H1 (cell line): ENCODE measurements around the gene SLC5A4. TPM values are rescaled to one million over a fixed set of nuclear protein-coding genes. Genes with fewer than 3 reads are reported as not detected.

Experiments used
- CTCF ChIA-PET: fragments of 300-600 bp; sonication (Branson Sonifier 250); formaldehyde crosslinking; loops from one replicate; lab custom pipeline; 2021; ENCODE audit not compliant: partially characterized antibody; lab: Charles Lee
- POLR2A ChIA-PET: fragments of 300-600 bp; sonication (Branson Sonifier 250); formaldehyde crosslinking; loops from one replicate; lab custom pipeline; 2021; ENCODE audit warnings: inconsistent platforms; ENCODE audit not compliant: partially characterized antibody; lab: Charles Lee
- DNase-seq, 2 experiments: peaks; one replicate each; pipeline versions ENCODE4 v3.0.0 to v3.0.0-alpha.2; 2010 to 2022; ENCODE audit warnings: low spot score in 2 of 2, low read depth in 1 of 2, mixed read lengths in 1 of 2
- FAIRE-seq: peaks from 2 replicates; lab custom pipeline; 2011; peaks lifted over from hg19 to GRCh38; lab: Jason Lieb, UNC
- H2AFZ ChIP-seq: 2 replicates; pipeline ENCODE4 v1.8.1; 2012; ENCODE audit warnings: low read length, inconsistent platforms
- H2AK5ac ChIP-seq: 2 replicates; pipeline ENCODE4 v1.6.1; 2013; ENCODE audit warnings: low read depth, low read length
- H2BK120ac ChIP-seq: replicated peaks from 2 replicates; pipeline ENCODE3; 2013; ENCODE audit warnings: low read depth, low read length, inconsistent platforms
- H2BK12ac ChIP-seq: 2 replicates; pipeline ENCODE4 v1.6.1; 2013; ENCODE audit warnings: low read depth, low read length
- H2BK15ac ChIP-seq: 2 replicates; pipeline ENCODE4 v1.6.1; 2013; ENCODE audit warnings: low read length
- H2BK20ac ChIP-seq: 2 replicates; pipeline ENCODE4 v1.6.1; 2013; ENCODE audit warnings: low read length
- H2BK5ac ChIP-seq: 2 replicates; pipeline ENCODE4 v1.6.1; 2013; ENCODE audit warnings: low read depth, low read length
- H3K14ac ChIP-seq: 2 replicates; pipeline ENCODE4 v1.6.1; 2013; ENCODE audit warnings: inconsistent platforms; ENCODE audit not compliant: insufficient read length
- H3K18ac ChIP-seq: 2 replicates; pipeline ENCODE4 v1.6.1; 2013; ENCODE audit warnings: low read length; ENCODE audit errors: extremely low read depth
- H3K23ac ChIP-seq: 2 replicates; pipeline ENCODE4 v1.6.1; 2013; ENCODE audit warnings: inconsistent platforms; ENCODE audit not compliant: insufficient read length
- H3K23me2 ChIP-seq: 2 replicates; pipeline ENCODE4 v1.6.1; 2013; ENCODE audit warnings: low read depth, low read length
- H3K27ac ChIP-seq: 2 replicates; pipeline ENCODE4 v1.6.1; 2011; ENCODE audit warnings: low read depth, low read length, inconsistent platforms
- H3K27me3 ChIP-seq, 4 experiments: replicated peaks in 1 of 4; 1 replicate in 1 of 4; 2 replicates in 3 of 4; pipeline versions ENCODE4 v1.6.1 to v1.8.1; 2011 to 2013; ENCODE audit warnings: low read length in 3 of 4, mild to moderate bottlenecking in 3 of 4, inconsistent platforms in 2 of 4, mixed read lengths in 2 of 4, moderate library complexity in 1 of 4; ENCODE audit not compliant: control insufficient read depth in 3 of 4, insufficient read depth in 3 of 4; ENCODE audit errors: extremely low read depth in 1 of 4
- H3K36me3 ChIP-seq, 4 experiments: 2 replicates each; pipeline versions ENCODE4 v1.6.1 to v1.8.1; 2011 to 2013; ENCODE audit warnings: mild to moderate bottlenecking in 4 of 4, low read length in 3 of 4, moderate library complexity in 2 of 4, control low read depth in 1 of 4, inconsistent platforms in 1 of 4; ENCODE audit not compliant: insufficient read depth in 4 of 4, control insufficient read depth in 2 of 4
- H3K4ac ChIP-seq: replicated peaks from 2 replicates; pipeline ENCODE3; 2013; ENCODE audit warnings: low read length, low read depth, mixed read lengths, inconsistent platforms; ENCODE audit not compliant: insufficient read length
- H3K4me1 ChIP-seq, 4 experiments: replicated peaks in 1 of 4; 1 replicate in 1 of 4; 2 replicates in 3 of 4; pipeline versions ENCODE4 v1.6.1 to v1.8.1; 2011 to 2013; ENCODE audit warnings: low read length in 3 of 4, inconsistent platforms in 2 of 4, mixed read lengths in 1 of 4; ENCODE audit not compliant: insufficient read depth in 4 of 4, control insufficient read depth in 3 of 4
- H3K4me2 ChIP-seq, 2 experiments: 2 replicates each; pipeline versions ENCODE4 v1.6.1 to v1.8.1; 2011 to 2013; ENCODE audit warnings: low read depth in 2 of 2, low read length in 2 of 2, control low read depth in 1 of 2, inconsistent platforms in 1 of 2, mild to moderate bottlenecking in 1 of 2; ENCODE audit not compliant: insufficient read depth in 1 of 2
- H3K4me3 ChIP-seq, 4 experiments: fragments of 200-600, 300-600 bp in 1 of 4; sonication (generic), shearing (Covaris generic), sonication (Bioruptor Twin) in 1 of 4; 2 replicates each; pipeline versions ENCODE4 v1.5.1 to v1.8.1; 2011 to 2016; ENCODE audit warnings: low read length in 4 of 4, low read depth in 3 of 4, control low read depth in 2 of 4, inconsistent platforms in 2 of 4, mild to moderate bottlenecking in 2 of 4, mixed read lengths in 1 of 4, moderate library complexity in 1 of 4; ENCODE audit not compliant: insufficient read depth in 2 of 4; ENCODE audit errors: extremely low read depth in 1 of 4
- H3K56ac ChIP-seq: replicated peaks from 2 replicates; pipeline ENCODE3; 2013; ENCODE audit warnings: low read depth, mild to moderate bottlenecking, mixed read lengths, low read length, inconsistent platforms; ENCODE audit not compliant: insufficient read length
- H3K79me1 ChIP-seq: 2 replicates; pipeline ENCODE4 v1.6.1; 2013; ENCODE audit warnings: low read depth, low read length, control low read depth
- H3K79me2 ChIP-seq, 2 experiments: 2 replicates each; pipeline versions ENCODE4 v1.6.1 to v1.8.1; 2012 to 2013; ENCODE audit warnings: low read length in 2 of 2, mild to moderate bottlenecking in 2 of 2, inconsistent platforms in 1 of 2; ENCODE audit not compliant: insufficient read depth in 2 of 2, control insufficient read depth in 1 of 2
- H3K9ac ChIP-seq, 4 experiments: replicated peaks in 1 of 4; 1 replicate in 1 of 4; 2 replicates in 3 of 4; pipeline versions ENCODE4 v1.6.1 to v1.8.1; 2011 to 2013; ENCODE audit warnings: low read depth in 3 of 4, low read length in 3 of 4, control low read depth in 2 of 4, mild to moderate bottlenecking in 2 of 4, moderate library complexity in 2 of 4, inconsistent platforms in 1 of 4; ENCODE audit errors: extremely low read depth in 1 of 4
- H3K9me3 ChIP-seq, 2 experiments: 2 replicates each; pipeline versions ENCODE4 v1.6.1 to v1.8.1; 2012 to 2013; ENCODE audit warnings: mild to moderate bottlenecking in 2 of 2, moderate library complexity in 2 of 2, control low read depth in 1 of 2, inconsistent platforms in 1 of 2, low read depth in 1 of 2, low read length in 1 of 2, mixed read lengths in 1 of 2; ENCODE audit not compliant: insufficient read depth in 2 of 2
- H4K20me1 ChIP-seq, 2 experiments: replicated peaks in 1 of 2; 2 replicates each; pipeline versions ENCODE3 to v1.8.1; 2011 to 2013; ENCODE audit warnings: inconsistent platforms in 2 of 2, low read length in 2 of 2, mild to moderate bottlenecking in 1 of 2; ENCODE audit not compliant: insufficient read depth in 2 of 2, control insufficient read depth in 1 of 2
- H4K5ac ChIP-seq: 2 replicates; pipeline ENCODE4 v1.6.1; 2013; ENCODE audit warnings: low read length, low read depth, mixed read lengths, inconsistent platforms; ENCODE audit not compliant: insufficient read length
- H4K8ac ChIP-seq: 2 replicates; pipeline ENCODE4 v1.8.0; 2013; ENCODE audit warnings: mild to moderate bottlenecking, moderate library complexity, low read length, inconsistent platforms; ENCODE audit not compliant: insufficient read depth; ENCODE audit errors: extremely low read depth
- H4K91ac ChIP-seq: replicated peaks from 2 replicates; pipeline ENCODE3; 2013; ENCODE audit warnings: low read length, mixed read lengths, inconsistent platforms; ENCODE audit not compliant: insufficient read length
- ATF2 ChIP-seq: IDR thresholded peaks from 2 replicates; pipeline ENCODE4 v1.6.1; 2012; ENCODE audit warnings: low read length, inconsistent platforms
- CHD1 ChIP-seq: IDR thresholded peaks from 2 replicates; pipeline ENCODE4 v1.6.1; 2012; ENCODE audit warnings: low read depth, low read length, improper control_type of control experiment
- NANOG ChIP-seq: IDR thresholded peaks from 2 replicates; pipeline ENCODE4 v1.6.1; 2011; ENCODE audit warnings: low read length, low read depth, mild to moderate bottlenecking, inconsistent platforms; ENCODE audit not compliant: insufficient read depth, poor library complexity, severe bottlenecking
- PHF8 ChIP-seq: fragments of 200-600 bp; sonication (generic); conservative IDR thresholded peaks from 2 replicates; pipeline ENCODE4 v1.7.1; 2012; ENCODE audit warnings: low read depth, mild to moderate bottlenecking, inconsistent platforms, low read length, moderate library complexity
- RBBP5 ChIP-seq: IDR thresholded peaks from 2 replicates; pipeline ENCODE4 v1.7.1; 2012; ENCODE audit warnings: low read depth, mild to moderate bottlenecking, inconsistent platforms, low read length, moderate library complexity, borderline replicate concordance
- SIN3A ChIP-seq, 2 experiments: IDR thresholded peaks in 1 of 2; conservative IDR thresholded peaks in 1 of 2; 2 replicates each; pipeline ENCODE4 v1.6.1; 2011 to 2012; ENCODE audit warnings: low read length in 2 of 2, improper control_type of control experiment in 1 of 2, low read depth in 1 of 2, mild to moderate bottlenecking in 1 of 2
- SP1 ChIP-seq: IDR thresholded peaks from 2 replicates; pipeline ENCODE4 v1.6.1; 2011; ENCODE audit warnings: low read depth, low read length
- WGBS, 2 experiments: shearing (Covaris generic) in 1 of 2; methylation state at CpG; one replicate each; pipeline versions ENCODE4 v1.1.6 to v1.1.7; 2013 to 2015; ENCODE audit warnings: low lambda C conversion rate in 2 of 2, mixed read lengths in 2 of 2, inconsistent platforms in 1 of 2, low coverage in 1 of 2, missing lambda C conversion rate in 1 of 2; ENCODE audit not compliant: insufficient replicate concordance in 2 of 2, insufficient coverage in 1 of 2, insufficient read length in 1 of 2; ENCODE audit errors: extremely low coverage in 1 of 2, missing lambda C conversion rate in 1 of 2; 5-methylcytosine and 5-hydroxymethylcytosine counted together
- polyA plus RNA-seq, 7 experiments: library from polyadenylated mRNA; depleted of rRNA in 3 of 7; stranded (reverse) in 5 of 7; unstranded in 2 of 7; fragments of >200 nt in 5 of 7; fragments of 200-250 nt in 2 of 7; gene quantifications; 1 replicate in 5 of 7; 2 replicates in 1 of 7; 4 replicates in 1 of 7; pipeline versions ENCODE4 v1.2.1 to v1.2.3, GENCODE V29; 2011 to 2013; ENCODE audit warnings: missing spikeins in 2 of 7, mixed read lengths in 2 of 7
- total RNA-seq: library from RNA; stranded (reverse); fragmentation: NEBNext Ultra II Directional; extraction: Animal tissue kit (Norgen Biotek cat#: 25700); gene quantifications from 2 replicates; pipeline ENCODE4 v1.2.1, GENCODE V29; 2021

The SLC5A4 gene
- total and polyA plus RNA-seq, 2 of the 8 experiments (the other 6 are each of a cell fraction or from before 2014, with no cell fraction given): 0.17 TPM; not detected in 1

DNA sequence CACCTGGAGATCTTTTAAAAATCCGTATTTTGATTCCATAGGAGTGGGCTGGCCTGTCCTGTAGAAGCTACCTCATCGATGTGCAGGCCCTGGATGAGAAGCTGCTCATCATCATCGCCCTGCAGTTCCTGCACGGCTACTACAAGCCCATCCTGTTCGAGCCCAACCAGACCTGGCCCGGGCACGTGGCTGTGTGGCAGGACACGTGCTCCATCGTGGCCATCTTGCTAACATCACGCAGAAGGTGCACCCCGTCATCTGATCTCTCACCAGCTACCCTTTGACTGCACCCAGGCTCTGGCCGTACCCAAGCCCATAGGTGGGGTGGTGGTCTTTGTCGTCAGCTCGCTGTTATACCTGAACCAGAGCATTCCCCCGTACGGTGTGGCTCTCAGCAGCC lies 14.2 kb upstream of the SLC5A4 start:
- POLR2A ChIA-PET: no interaction called here
- no peaks in the 10 kb centered on the region; a peak in 1 of 7 replicates for H3K27me3 ChIP-seq

More for the DNA sequence above, 14.2 kb upstream of the SLC5A4 start:
- Histone ChIP-seq H3K9ac (no peak overlapping the region), H3K56ac (no peak overlapping the region), H3K4me1 (no peaks in the 10 kb centered on the region), H3K23ac (no peak overlapping the region), H4K5ac (no peak overlapping the region), H4K91ac (peak overlapping the region; percentile 27), H2BK20ac (no peak overlapping the region), H3K79me2 (no peaks in the 10 kb centered on the region), H3K18ac (no peak overlapping the region), H3K79me1 (no peaks in the 10 kb centered on the region), H3K9me3 (no peaks in the 10 kb centered on the region), H3K4me3 (no peak overlapping the region), H3K4ac (no peak overlapping the region), H4K20me1 (peaks cover 0 to 2% of the 10 kb centered on the region in 2 experiments), H3K27ac (no peak overlapping the region), H2AK5ac (no peak overlapping the region), H2AFZ (no peak overlapping the region), H2BK5ac (no peak overlapping the region), H2BK15ac (no peak overlapping the region), H2BK12ac (peak overlapping the region; percentile 39; the same call in 1 of the 2 replicates), H4K8ac (no peak overlapping the region), H3K36me3 (no peaks in the 10 kb centered on the region), H2BK120ac (no peak overlapping the region), H3K14ac (no peak overlapping the region), H3K4me2 (no peak overlapping the region), H3K23me2 (no peaks in the 10 kb centered on the region)
- DNase-seq (no peak), FAIRE-seq (no peak)
- CTCF ChIA-PET: interaction anchor here (0.9 to 1.5 kb wide), 10 partner anchors 46 to 292 kb away, joined by 3 to 5 read pairs (median 3); no protein-coding TSS in a partner anchor
- 91% methylated on average over 16 of the region's 16 CpGs; no CpG with 5 or more reads in 1 of the 2 experiments for WGBS, 2 experiments
- TF ChIP-seq ATF2 (no peak), CHD1 (no peak), RBBP5 (no peak), NANOG (no peak), PHF8 (no peak), SP1 (no peak), SIN3A (conservative IDR thresholded peaks at IDR 0.05 in 1 of 2, IDR thresholded peaks at IDR 0.05 in 1 of 2; ENCODE audit: low read depth in 1 of 2, low read length in 2 of 2) (no peak)
